NOMO-1 (cell line): ENCODE measurements around the gene FNIP1.
"Not testable (repeated sequence)": the region's sequence is repeated elsewhere in the genome, so short reads cannot be mapped to it uniquely, and the experiment has no call there.

Experiments used
- DNase-seq, 2 experiments: peaks; one replicate each; lab custom pipeline; 2025; ENCODE audit not compliant: unreplicated experiment in 2 of 2; lab: John Stamatoyannopoulos, UW

FNIP1 gene

GRCh38 chr5:131787736-131788135, 9.1 kb downstream of the FNIP1 start:
- DNase-seq = no peak

- DNase-seq = no peak
These were observed 9.7 kb downstream of the FNIP1 start for GRCh38 chr5:131786900-131787692.

- no peak for DNase-seq
These were observed 10.8 kb downstream of the FNIP1 start for GRCh38 chr5:131786036-131786435.

GRCh38 chr5:131783874-131784273, 12.9 kb downstream of the FNIP1 start:
- no peak for DNase-seq

- no peak for DNase-seq
These were observed 13.5 kb downstream of the FNIP1 start for GRCh38 chr5:131783357-131783756.

GRCh38 chr5:131782717-131783116, 14.1 kb downstream of the FNIP1 start:
- no peak for DNase-seq

GRCh38 chr5:131778141-131778540, 18.7 kb downstream of the FNIP1 start:
- DNase-seq = not testable (repeated sequence)

GRCh38 chr5:131776450-131776849, 20.4 kb downstream of the FNIP1 start:
- DNase-seq = no peak

GRCh38 chr5:131774652-131775367, 22.0 kb downstream of the FNIP1 start:
- DNase-seq = no peak

- no peak for DNase-seq
These were observed 23.0 kb downstream of the FNIP1 start for GRCh38 chr5:131773805-131774204.

GRCh38 chr5:131771692-131772091, 25.1 kb downstream of the FNIP1 start:
- DNase-seq = no peak

GRCh38 chr5:131769961-131770360, 26.9 kb downstream of the FNIP1 start:
- no peak for DNase-seq

- DNase-seq = no peak
These were observed 27.5 kb downstream of the FNIP1 start for GRCh38 chr5:131769336-131769735.

GRCh38 chr5:131767891-131768290, 28.9 kb downstream of the FNIP1 start:
- DNase-seq = no peak

GRCh38 chr5:131766689-131767088, 30.1 kb downstream of the FNIP1 start:
- no peak for DNase-seq

- no peak for DNase-seq
These were observed 31.6 kb downstream of the FNIP1 start for GRCh38 chr5:131765261-131765660.

- DNase-seq = no peak
These were observed 32.8 kb downstream of the FNIP1 start for GRCh38 chr5:131763968-131764367.

- DNase-seq = no peak
These were observed 36.0 kb downstream of the FNIP1 start for GRCh38 chr5:131760793-131761192.

- DNase-seq = no peak
These were observed 37.1 kb downstream of the FNIP1 start for GRCh38 chr5:131759704-131760103.

GRCh38 chr5:131758520-131758900, 38.3 kb downstream of the FNIP1 start:
- no peak for DNase-seq

- DNase-seq = no peak
These were observed 38.8 kb downstream of the FNIP1 start for GRCh38 chr5:131757830-131758519.

GRCh38 chr5:131756942-131757341, 39.9 kb downstream of the FNIP1 start:
- no peak for DNase-seq
